ENCODE results near the gene EVC2. TPM values are rescaled to one million over a fixed set of nuclear protein-coding genes. Genes with fewer than 3 reads are reported as not detected.
A peak's percentile ranks its signal among the peaks of the same experiment; 100 is the strongest.

Gene EVC2
- total and polyA plus RNA-seq, 2 of the 13 experiments (the other 11 are each of a cell fraction or from before 2014, with no cell fraction given), result not detected

- TF ChIP-seq, protein P1, sequence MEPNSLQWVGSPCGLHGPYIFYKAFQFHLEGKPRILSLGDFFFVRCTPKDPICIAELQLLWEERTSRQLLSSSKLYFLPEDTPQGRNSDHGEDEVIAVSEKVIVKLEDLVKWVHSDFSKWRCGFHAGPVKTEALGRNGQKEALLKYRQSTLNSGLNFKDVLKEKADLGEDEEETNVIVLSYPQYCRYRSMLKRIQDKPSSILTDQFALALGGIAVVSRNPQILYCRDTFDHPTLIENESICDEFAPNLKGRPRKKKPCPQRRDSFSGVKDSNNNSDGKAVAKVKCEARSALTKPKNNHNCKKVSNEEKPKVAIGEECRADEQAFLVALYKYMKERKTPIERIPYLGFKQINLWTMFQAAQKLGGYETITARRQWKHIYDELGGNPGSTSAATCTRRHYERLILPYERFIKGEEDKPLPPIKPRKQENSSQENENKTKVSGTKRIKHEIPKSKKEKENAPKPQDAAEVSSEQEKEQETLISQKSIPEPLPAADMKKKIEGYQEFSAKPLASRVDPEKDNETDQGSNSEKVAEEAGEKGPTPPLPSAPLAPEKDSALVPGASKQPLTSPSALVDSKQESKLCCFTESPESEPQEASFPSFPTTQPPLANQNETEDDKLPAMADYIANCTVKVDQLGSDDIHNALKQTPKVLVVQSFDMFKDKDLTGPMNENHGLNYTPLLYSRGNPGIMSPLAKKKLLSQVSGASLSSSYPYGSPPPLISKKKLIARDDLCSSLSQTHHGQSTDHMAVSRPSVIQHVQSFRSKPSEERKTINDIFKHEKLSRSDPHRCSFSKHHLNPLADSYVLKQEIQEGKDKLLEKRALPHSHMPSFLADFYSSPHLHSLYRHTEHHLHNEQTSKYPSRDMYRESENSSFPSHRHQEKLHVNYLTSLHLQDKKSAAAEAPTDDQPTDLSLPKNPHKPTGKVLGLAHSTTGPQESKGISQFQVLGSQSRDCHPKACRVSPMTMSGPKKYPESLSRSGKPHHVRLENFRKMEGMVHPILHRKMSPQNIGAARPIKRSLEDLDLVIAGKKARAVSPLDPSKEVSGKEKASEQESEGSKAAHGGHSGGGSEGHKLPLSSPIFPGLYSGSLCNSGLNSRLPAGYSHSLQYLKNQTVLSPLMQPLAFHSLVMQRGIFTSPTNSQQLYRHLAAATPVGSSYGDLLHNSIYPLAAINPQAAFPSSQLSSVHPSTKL (CRISPR knock-in tag; IDR thresholded peaks at IDR 0.05), result no peak
- TF ChIP-seq ZNF768 (CRISPR knock-in tag; IDR thresholded peaks at IDR 0.05) (no peak), EEA1 (CRISPR knock-in tag; IDR thresholded peaks at IDR 0.05; ENCODE audit: borderline replicate concordance) (no peak)
Observed at GRCh38 chr4:5719350-5720055, 11.1 kb upstream of the EVC2 start (continued).

DNA sequence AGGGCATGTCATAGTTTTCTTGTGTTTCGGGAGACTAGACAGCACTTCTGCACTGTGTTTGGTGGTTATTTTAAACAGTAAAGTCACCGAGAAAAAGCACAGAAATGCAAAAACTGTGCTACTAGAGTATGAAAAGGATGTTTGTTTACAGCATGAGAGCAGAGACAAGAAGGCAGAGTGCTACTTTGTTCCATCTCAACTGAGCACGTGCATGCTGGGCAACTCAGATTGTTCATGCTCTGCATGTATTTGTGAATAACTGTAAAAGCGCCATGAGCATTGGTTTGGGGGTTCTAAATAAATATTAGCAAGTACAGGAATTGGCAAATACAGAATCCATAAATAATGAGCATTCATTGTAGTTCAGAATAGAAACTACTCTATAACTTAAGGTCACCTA, 10.1 kb upstream of the EVC2 start:
- CTCF ChIA-PET (ENCODE audit: low intra/inter-chr PET ratio, low total read pairs), result no interaction called here
- ATAC-seq, result no peak
- Histone ChIP-seq H3K4me2 (ENCODE audit: low read depth, low read length) (no peak overlapping the region), H3K27ac (ENCODE audit: extremely low read length, insufficient read depth, low read length) (peak overlapping the region; percentile 64), H3K4me3 (replicated peaks in 1 of 3; ENCODE audit: insufficient read depth in 1 of 3, low read depth in 2 of 3, low read length in 3 of 3) (no peak overlapping the region), H3K36me3 (replicated peaks in 1 of 2; ENCODE audit: control insufficient read depth in 1 of 2, insufficient read depth in 2 of 2, low read length in 2 of 2) (peaks cover 1 to 14% of the 10 kb centered on the region in 2 experiments; a peak in 3 of 5 replicates), H3K9me3 (ENCODE audit: low read length) (peaks cover 7% of the 10 kb centered on the region), H3K9ac (ENCODE audit: insufficient read depth, low read depth, low read length) (no peak overlapping the region), H3K79me2 (ENCODE audit: insufficient read depth, low read length) (peaks cover 3% of the 10 kb centered on the region), H3K27me3 (ENCODE audit: control insufficient read depth in 1 of 2, insufficient read depth in 2 of 2, low read length in 2 of 2) (no peaks in the 10 kb centered on the region; a peak in 1 of 5 replicates), H4K20me1 (ENCODE audit: insufficient read depth, low read length) (no peaks in the 10 kb centered on the region), H3K4me1 (ENCODE audit: insufficient read depth, low read length) (peaks cover 78% of the 10 kb centered on the region), H2AFZ (ENCODE audit: low read length) (no peak overlapping the region)
- BruUV-seq (replicated peaks), result no TSS peak
- TF ChIP-seq ZNF629 (CRISPR knock-in tag; conservative IDR thresholded peaks at IDR 0.05) (peak; percentile 30; the same call in 1 of the 2 replicates), ZNF513 (CRISPR knock-in tag; conservative IDR thresholded peaks at IDR 0.05) (no peak), RAD51 (IDR thresholded peaks at IDR 0.05; ENCODE audit: borderline replicate concordance) (no peak), HNRNPLL (IDR thresholded peaks at IDR 0.05; ENCODE audit: low read depth, low read length, poor library complexity, severe bottlenecking) (no peak)
- TF ChIP-seq, protein P2, sequence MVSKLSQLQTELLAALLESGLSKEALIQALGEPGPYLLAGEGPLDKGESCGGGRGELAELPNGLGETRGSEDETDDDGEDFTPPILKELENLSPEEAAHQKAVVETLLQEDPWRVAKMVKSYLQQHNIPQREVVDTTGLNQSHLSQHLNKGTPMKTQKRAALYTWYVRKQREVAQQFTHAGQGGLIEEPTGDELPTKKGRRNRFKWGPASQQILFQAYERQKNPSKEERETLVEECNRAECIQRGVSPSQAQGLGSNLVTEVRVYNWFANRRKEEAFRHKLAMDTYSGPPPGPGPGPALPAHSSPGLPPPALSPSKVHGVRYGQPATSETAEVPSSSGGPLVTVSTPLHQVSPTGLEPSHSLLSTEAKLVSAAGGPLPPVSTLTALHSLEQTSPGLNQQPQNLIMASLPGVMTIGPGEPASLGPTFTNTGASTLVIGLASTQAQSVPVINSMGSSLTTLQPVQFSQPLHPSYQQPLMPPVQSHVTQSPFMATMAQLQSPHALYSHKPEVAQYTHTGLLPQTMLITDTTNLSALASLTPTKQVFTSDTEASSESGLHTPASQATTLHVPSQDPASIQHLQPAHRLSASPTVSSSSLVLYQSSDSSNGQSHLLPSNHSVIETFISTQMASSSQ (IDR thresholded peaks at IDR 0.05; ENCODE audit: low read depth), result no peak
- TF ChIP-seq, protein P2 (CRISPR knock-in tag; IDR thresholded peaks at IDR 0.05; ENCODE audit: borderline replicate concordance), result no peak
- in situ Hi-C loops (cut with HindIII; ENCODE audit: extremely low pct_ligation_motif_present, low pct_unique_long_range_greater_than_20kb), result no loop called here
- DNase-seq (ENCODE audit: low spot score), result no peak
- 73% methylated on average over 4 of the region's 4 CpGs for WGBS (ENCODE audit: low lambda C conversion rate)
- FAIRE-seq, result no peak
- POLR2A ChIA-PET, result no interaction called here
- intact Hi-C loops (cut with micrococcal nuclease; ENCODE audit: unreplicated experiment), result no loop called here
